GM21447 (cell line): ENCODE data around the gene ZNF521.

Experiments used
- ATAC-seq: cut with Tn5 transposase; IDR thresholded peaks from one replicate; pipeline ENCODE4 v1.9.1; 2021; ENCODE audit not compliant: unreplicated experiment

The ZNF521 gene

DNA sequence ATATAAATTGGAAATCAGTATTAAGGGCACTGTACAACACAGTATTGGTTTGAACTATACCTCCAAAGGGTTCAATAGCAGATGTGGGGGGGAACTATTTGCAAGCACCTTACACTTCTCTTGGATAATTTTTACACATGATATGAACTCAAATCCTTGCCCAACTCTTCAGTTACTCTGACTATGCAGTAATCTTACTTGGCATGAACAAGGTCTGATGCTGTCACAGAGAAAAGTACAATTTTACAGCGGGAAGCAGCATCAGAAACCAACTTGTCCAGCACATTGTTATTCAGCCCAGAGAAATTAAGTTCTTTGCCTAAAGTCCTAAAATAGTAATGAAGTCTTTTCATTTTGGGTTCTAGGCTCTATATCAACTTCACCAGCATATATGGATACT lies 98.2 kb downstream of the ZNF521 start:
- no peak for ATAC-seq

DNA sequence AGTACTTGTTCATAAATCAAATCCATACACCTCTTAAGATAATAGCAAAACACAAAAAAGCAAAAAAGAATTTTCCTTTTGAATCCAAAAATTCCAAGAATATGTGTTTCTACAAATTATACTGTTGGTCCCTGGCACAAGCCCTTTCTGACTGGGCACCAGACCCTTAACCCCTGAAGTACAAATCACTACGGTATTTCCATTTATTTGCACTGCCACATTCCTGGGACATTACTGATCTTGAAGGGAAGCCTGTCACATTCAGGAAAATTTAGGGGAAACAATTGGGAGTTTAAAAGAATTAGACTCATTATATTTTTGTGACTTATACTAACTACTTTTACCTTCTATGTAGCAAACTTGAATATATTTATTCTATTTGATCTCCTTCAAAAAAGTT lies 98.8 kb downstream of the ZNF521 start:
- no peak for ATAC-seq

DNA sequence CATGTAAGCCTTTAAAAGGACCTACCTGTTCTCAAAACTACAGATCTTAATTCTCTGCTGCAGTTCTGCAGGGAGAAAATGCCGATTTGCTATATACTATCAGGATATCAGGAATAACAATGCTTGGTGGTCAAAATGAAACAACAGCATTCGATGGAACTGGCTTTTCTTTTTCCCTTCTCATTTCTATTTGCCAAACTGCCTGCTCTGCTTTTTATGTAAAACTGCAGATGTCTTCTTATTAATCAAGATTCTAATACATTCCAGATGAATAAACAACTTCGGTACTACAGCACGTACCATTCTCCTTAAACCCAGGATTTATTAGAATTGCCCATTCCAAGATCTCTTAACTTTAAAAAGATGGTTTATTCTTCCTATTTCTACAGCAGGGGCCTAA lies 100.9 kb downstream of the ZNF521 start:
- ATAC-seq: no peak

DNA sequence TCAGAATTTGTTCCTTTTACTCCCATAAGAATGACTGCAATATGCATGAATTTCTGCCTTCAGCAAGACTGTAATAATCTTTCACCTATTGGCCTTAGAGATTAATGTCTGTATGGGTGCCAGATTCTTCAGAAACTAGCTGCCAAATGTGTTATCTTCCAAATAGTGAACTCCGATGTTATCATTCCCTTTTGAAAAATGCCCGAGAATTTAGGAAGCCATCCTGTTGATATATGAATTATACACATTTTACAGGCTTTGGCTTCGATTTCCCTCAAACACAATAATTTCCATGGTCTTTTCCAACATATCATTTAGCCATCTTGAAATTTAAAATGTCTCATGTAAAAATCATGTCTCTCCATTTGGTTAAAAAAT lies 101.5 kb downstream of the ZNF521 start:
- no peak for ATAC-seq

DNA sequence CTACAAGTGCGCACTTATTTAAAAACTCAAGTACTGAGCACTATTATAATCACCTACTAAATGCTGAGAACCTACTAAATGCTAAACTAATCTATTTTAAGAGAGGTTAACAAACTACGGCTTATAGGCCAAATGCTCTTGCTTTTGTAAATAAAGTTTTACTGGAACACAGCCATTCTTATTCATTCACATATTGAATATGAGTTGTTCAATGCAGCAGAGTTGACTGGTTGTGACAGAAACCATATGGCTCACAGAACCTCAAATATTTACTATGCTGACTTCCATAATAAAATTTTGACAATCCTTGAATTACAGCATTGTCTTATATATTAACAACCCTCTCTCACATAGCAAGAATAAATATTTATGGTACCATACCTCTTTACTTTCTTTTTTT lies 103.2 kb downstream of the ZNF521 start:
- no peak for ATAC-seq

DNA sequence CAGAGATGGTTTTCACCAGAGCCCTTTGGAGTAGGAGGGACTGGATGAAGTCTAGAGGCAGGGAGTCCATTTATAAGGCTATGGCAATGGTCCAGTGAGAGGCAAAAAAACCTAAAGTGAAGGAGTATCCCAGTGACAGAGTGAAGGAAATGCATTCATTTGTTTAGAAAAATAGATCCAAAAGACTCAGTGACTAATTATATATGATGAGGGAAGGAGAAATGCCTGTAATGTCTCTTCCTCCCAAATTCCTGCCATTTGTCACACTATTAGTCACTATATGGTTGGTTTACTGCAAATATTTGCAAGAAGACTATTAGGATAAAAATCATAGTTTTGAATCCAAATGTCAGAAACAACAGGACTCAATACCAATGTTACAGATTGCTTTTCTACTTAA lies 104.2 kb downstream of the ZNF521 start:
- ATAC-seq: no peak

DNA sequence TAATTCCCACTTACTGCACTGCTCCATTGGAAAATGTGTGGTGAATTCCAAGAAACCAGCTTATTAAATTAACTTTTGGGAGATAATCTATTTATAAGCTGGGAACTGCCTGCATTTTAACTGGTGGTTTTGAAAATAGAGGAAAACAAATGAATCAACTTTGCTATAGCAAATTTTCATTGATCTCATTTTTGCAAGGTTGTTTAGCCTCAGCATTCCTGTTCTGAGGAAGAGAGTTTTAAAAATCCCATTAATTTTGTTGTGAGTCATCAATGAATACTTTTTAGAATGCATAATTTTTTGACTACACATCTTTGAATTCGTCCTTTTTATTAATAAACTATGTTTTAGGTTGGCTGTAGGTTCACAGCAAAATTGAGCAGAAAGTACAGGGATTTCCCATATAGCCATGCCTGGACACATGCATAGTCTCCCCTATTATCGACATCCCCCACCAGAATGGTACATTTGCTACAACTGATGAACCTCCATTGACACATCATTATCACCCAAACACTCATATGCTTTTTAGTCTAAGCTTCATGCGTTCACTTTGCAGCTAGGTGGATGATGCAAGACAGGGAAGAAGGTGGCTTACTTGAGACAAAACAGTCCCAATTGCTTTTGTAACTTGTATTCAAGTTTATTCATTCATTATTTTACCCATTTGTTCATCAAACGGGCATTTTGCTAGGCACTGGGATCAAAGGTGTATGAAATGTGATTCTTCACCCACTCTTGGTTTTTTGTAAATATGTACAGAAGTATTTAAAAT lies 106.9 kb downstream of the ZNF521 start:
- ATAC-seq: no peak

DNA sequence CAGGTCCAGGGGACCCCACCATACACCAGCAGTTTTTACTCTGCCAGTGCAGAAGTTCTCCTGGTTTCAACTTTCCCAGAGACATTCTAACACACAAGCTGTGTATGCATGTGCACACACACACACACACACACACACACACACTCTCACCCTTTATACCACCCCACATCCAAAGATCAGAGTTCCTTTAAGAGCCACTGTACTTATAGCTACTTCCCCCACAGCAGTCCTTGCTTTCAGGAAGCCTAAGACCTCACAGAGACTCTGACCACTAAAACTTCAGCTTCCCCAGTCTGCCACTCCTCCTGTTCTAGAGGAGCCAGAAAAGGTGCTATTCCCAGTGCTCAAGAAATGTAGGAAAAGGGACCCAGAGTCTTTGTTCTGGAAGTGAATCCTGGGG lies 107.8 kb downstream of the ZNF521 start:
- no peak for ATAC-seq

DNA sequence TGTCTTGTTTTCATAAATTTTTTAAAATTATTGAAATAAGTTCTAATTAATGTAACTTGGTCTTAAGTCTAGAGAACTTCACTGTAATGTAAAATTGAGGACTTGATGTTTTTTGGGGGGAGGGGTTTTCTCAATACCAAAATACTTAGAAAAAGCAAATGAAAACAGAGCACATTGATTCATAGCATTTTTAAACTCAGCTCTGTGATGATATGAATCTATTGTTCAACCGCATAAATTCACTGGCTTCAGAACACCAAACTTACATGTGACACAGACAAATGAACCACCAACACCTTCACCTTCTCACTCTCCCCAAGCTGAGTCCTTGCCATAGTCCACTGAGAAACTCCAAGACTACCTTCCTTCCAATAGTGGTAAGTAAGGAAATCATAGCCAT lies 108.2 kb downstream of the ZNF521 start:
- ATAC-seq: no peak

DNA sequence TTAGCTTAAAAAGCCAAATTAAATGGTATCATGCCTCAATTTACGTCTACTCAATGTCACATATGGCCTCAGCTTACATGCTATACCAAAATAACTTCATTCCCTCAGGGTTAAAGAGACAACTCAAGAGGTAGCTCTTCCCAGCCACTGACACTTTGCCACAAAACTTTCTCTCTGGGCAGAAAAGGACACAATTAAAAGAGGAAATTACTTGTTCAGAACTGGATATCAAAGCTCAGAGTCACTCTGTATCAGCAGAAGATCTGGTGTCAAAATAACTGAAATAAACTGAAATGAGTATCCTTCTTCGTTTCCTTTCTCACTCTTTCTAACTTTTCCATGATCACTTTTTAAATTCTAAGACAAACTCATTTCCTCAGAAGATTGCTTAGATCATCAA lies 108.7 kb downstream of the ZNF521 start:
- ATAC-seq: no peak

DNA sequence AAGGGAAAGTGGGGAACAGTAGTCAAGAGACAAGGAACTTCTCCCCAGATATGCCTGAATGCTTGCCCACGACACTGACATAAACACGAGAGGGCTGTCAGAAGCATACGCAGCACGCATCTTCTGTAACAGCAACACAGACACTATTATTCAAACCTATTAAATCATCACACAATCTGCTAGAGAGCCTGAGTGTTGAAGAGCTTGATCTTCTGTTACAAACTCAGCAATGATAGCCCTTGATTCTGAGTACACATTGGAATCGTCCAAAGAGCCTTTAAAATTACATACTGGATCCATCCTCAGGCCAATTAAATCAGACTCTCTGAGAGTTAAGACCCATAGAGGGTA lies 111.6 kb downstream of the ZNF521 start:
- no peak for ATAC-seq

DNA sequence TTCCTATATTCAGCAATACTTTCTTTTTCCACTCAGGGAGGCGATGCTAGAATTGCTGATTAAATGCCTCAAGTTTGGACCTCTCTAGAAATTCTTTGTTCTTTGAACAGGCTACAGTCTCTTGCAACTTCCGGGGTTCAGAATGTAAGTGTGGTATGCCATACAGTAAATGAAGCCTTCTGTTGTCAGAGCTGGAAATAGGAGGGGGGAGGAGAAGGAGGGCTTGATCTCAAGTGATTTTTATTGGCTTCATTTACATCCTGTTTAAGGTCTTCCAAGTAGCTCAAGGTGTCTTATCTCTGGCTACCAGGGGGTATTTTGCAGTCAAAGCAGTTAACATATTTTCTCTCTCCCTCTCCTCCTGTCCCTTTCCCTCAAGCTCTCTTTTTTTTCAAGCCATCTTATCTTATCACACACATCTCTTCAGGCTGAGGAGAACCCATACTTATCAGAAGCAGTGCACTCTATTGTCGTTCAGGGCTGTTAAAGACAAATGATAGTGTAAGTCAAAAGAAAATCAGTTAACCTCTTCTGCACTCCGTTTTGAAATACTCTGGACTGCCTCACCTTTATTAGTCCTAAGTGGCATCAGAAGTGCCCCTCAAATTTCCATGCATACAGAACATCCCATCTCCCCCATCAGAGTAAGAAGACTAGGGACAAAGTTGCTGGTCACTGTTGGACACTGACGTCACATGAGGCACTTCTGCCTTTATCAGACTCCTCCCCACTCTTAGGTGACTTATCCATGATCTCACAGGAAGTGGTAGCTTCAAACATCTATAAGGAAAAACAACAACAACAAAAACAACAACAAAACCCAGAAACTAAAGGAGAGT lies 112.2 kb downstream of the ZNF521 start:
- no peak for ATAC-seq

DNA sequence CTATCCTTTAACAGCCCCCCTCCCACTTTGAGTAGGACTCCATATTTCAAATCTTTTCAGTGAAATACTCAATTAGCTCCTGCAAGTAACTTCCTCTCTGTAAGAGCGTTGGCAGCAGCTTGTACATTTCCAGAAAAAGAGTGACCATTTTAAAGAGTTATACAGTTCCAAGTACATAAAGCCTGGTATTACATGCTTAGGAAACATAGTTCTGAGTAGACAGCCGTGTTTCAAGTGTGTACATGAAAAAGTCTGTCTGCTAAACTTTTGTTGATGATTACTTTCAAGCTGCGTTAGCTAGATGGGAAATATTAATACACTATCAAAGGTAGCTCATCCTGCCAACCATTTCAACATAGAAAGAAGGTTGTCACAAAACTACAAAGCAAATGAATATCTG lies 112.8 kb downstream of the ZNF521 start:
- ATAC-seq: no peak

DNA sequence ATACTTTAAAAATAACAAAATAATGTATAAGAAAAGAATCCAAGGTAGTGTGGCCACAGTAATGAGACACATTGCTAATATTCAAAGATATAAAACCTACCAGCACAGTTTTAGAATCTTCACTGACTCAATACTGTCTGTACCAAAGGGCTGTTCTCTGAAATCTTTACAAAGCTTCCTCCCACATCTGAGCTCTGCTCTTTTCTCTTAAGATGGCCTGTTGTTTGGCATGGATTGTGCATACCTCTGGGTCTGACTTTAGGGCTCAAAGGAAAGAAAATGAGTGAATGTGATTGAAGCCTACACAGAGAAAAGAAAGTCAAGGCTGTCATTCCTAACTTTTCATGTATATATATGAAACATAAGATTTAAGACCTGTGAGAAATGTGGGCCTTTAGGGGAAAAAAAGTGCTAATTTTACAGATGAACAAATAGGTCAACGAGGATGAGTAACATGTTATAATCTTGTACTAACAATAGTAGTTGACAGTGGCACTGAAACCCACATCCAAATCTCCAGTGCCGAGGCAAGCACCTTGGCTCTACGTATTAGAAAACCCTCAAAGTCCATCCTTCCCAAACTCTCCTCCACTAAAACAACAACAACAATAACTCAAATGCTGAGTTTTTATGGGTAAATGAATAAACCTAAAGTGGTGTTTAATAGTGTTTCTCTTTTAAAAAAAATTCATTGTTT lies 114.2 kb downstream of the ZNF521 start:
- no peak for ATAC-seq

DNA sequence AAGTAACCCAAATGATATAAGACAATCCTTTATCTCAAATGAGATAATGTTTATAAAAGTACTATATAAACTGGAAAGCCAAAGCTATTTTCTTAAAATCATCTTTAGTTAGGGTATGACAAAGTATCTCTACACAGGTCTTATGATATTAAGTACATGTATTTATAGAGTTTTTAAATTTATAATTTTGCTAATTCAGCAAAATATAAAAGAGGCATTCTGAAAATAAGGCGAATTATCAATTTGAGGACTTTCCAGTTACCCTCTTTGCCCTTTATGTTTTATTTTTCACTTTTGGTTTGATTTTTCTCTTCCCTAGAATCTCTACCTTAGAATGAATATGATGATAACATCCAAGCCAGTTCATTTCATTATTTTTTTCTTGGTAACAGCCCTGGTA lies 115.2 kb downstream of the ZNF521 start:
- ATAC-seq: no peak

DNA sequence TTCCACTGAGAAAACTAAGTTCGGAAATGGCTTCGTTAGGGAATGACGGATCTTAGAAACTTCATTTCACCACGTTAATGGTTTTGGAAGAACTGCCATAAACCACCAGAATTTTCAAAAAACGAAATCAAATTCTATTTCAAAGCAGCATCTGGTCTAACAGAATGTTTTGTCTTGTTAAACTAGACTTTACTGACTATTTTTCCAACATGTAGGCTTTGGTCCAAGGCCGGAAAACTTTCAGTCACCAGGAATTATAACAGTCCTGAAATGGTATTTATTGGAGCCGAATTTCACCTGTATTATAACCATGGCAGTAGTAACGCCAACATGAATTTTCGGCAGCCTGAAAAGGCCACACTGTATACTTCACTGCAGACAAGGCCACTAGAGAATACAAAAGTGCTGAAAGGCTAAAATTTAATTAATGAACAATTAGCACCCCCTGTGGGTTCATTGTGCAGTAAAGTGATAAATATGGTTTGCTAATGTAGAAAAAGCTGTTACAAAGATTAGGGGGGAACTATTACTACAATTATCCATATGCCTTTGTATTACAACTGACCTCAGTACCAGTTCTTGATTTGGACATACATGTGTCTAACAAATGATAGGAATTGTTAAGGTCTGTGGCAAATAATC lies 116.4 kb downstream of the ZNF521 start:
- ATAC-seq: no peak

DNA sequence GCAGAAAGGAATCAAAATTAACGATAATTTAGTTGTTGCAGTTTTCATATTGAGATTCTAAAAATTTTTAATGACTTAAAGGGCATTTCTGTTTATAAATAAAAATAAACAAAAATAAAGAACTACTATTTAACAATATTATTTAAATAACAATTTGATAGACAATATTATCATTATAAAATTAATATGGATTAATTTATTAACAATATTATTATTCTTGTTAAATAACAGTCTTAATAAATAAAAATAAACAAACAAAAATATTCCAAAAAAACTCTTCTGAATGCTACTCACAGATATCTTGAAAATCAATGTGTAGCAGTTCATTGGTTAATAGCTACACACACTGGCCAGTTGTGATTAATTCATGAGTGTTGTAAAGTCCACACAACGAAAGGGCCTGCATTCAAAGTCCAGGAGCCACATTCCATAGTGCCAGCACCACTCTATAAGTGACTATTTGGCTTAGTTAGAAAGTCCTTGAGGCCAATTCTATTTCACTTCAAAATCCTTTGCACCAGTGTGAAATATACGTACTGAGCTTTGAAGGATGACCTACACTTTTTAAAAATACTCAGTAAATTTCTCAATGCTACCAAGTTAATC lies 117.1 kb downstream of the ZNF521 start:
- no peak for ATAC-seq

DNA sequence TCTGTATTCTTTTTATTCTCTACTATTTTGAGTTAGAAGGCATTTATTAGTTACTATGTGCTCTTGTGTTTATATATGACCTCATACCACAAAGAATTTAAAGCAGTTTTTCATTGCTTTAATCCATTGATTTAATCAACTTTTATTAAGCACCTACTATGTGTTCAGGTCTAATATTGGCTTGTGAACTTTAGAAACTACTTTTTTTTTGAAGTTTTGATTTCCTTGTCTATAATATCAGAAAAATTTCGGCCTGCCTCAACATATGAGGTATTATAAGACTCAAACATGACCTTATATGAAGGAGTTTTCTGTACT lies 117.7 kb downstream of the ZNF521 start:
- no peak for ATAC-seq

DNA sequence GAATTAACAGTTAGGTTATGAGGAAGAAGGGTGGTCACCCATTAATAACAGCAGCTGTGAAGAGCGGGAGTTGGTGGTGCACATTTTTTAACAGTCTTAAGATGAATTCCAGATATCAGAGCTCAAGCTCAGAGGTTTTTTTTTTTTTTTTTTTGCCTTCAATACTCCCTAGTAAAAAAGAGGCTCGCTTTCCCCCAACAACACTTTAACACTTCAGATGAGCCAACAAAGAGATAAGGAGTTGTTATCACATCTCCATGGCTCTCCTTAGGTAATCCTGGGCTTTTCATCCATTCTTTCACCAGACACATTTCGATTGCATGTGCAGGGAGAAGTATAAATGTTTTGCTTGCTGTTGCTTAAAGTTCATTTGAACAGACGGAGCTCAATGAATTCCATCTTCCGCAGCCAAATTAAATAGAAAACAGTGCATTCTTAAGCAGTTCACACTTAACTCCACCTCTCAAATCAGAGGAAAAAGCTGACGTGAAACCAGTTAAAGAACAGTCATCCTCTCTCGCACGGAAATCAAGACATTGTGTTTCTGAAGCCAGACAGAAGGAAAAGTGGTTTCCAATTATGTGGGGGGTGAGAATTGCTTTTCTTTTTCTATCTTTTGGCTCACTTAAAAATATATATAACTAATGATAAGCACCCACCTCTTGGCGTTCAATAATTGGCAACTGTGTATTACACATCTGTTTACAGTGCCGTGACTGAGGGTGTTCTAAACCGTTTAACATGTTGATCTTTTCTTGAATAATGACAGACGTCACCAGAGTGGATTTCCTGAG lies 118.2 kb downstream of the ZNF521 start:
- no peak for ATAC-seq

DNA sequence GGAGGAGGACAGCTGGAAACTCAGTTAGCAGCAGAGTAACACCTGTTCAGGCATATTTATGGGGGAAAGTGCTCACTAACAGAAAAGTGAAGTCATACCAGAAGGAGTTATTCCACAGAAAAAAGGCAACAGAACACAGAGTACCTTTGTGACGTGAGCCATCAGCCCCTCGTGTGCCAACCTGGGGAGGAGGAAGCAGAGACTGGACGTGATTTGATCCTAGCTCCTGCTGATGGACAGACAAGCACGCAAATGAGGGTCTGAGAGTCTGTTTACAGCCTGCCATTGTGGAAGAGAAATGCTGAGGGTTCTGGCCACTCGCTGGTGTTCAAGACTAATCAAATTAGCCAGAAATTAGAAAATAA lies 120.7 kb downstream of the ZNF521 start:
- ATAC-seq: no peak
